Middle frontal gyrus (tissue), 1 donor: ENCODE results near the gene MYH10.

Experiments
- DNase-seq: peaks from one replicate; pipeline ENCODE4 v3.0.0-alpha.2; 2015; ENCODE audit warnings: low spot score; ENCODE audit errors: extremely low spot score

The MYH10 gene

DNA sequence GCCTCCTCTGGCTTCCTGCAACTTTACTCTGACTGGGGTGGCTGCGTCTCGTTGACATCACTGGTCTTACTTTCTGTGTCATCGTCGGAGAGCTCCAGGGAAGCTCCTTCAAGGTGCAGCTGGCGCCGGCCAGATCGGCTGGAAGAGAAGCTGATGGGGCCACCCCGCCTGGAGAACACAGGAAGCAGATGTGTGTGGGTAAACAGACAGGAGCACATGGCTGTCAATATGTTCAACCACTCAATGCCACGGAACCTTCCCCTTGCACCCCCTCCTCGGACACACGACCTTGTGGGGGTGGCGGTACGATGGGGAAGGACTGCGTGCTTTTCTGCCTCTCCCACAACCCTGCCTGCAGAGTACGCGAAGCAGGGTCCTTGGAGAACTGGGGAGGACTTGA lies 154.7 kb downstream of the MYH10 start:
- no peak for DNase-seq

GRCh38 chr17:8475227-8475626 lies 155.3 kb downstream of the MYH10 start:
- DNase-seq: no peak

DNA sequence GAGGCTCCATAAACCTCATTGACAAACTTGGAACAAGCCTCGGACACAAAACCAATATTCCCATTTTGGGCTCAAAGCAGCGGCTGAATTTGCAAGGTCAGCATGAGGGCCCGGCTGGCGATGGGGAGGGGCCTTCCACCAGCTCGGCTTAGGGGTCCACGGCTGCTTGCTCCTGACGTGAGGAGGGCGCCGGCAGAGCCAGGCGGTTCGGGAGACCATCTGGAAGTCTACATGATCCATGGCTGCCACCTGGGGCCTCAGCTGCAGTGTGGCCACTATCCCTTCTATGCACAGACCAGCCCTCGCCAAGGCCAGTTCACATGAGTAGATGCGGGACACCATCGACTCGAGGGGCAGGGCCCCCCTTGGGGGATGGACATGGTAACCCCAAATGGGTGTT lies 155.7 kb downstream of the MYH10 start:
- DNase-seq: no peak

GRCh38 chr17:8473451-8474192 lies 156.9 kb downstream of the MYH10 start:
- no peak for DNase-seq

- DNase-seq: no peak
Measured at GRCh38 chr17:8472663-8473062, 157.9 kb downstream of the MYH10 start.

GRCh38 chr17:8470447-8471047 lies 160.0 kb downstream of the MYH10 start:
- DNase-seq: no peak

GRCh38 chr17:8469964-8470363 lies 160.6 kb downstream of the MYH10 start:
- DNase-seq: no peak

DNA sequence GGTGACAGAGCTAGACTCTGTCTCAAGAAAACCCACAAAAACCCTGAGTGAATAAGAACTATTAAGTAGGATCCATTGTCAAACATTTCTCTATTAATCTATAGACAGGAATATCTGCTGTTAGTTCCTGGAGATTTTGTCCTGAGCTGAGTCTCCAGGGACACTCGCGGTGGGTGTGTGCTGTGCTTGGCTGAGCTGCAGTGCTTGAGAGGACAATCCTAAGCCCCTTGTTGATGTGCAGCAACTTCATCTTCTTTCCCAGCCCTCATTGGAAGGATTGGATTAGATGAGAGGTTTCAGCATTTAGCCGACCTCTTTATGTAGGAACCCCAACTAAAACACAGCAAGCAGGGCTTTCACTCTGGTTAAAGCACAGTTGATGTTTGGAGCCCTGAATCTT lies 161.5 kb downstream of the MYH10 start:
- DNase-seq: no peak

- no peak for DNase-seq
Measured at GRCh38 chr17:8468127-8468526, 162.4 kb downstream of the MYH10 start.

GRCh38 chr17:8467527-8467926 lies 163.0 kb downstream of the MYH10 start:
- no peak for DNase-seq

- DNase-seq: no peak
Measured at GRCh38 chr17:8466873-8467272, 163.7 kb downstream of the MYH10 start.

DNA sequence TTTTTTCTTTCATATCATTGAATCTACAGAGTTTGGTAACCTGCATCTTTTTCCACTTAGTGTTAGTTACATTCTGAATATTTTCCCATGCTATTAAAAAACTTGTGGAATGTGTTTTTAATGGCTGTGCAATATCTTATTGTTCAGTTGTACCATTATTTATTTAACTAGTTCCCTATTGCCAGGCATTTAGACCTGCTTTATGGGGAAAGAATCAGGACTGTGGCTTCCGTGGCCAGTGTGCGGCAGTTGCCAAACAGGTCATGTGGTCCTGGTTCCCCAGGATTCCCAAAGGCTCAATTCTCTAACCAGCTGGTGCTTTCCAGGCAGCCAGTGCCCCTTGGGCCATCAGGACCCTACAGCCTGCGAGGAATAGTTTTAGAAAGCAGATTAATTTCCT lies 164.1 kb downstream of the MYH10 start:
- no peak for DNase-seq

GRCh38 chr17:8465759-8466158 lies 164.8 kb downstream of the MYH10 start:
- DNase-seq: no peak

DNA sequence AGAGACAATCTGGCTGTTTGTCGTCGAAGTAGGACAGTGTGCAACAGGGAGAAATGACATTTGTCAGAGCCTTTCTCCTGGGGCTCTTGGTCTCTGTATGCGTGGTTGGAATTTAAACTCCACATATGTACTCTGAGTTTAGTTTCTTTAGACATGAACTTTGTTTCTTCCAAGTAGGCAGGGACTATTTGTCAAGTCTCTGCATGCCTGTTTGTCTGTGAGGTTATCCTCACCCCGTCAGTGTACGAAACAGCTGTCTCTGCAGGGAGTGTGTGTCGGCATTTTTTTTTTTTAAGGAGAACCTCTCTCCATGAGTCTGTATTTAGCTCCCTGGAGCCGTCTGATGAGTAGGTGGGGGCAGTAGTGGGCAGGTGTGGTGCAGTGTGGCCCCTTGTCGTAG lies 165.2 kb downstream of the MYH10 start:
- no peak for DNase-seq

- no peak for DNase-seq
Measured at GRCh38 chr17:8464941-8465340, 165.6 kb downstream of the MYH10 start.

- DNase-seq: no peak
Measured at GRCh38 chr17:8463099-8463498, 167.4 kb downstream of the MYH10 start.

DNA sequence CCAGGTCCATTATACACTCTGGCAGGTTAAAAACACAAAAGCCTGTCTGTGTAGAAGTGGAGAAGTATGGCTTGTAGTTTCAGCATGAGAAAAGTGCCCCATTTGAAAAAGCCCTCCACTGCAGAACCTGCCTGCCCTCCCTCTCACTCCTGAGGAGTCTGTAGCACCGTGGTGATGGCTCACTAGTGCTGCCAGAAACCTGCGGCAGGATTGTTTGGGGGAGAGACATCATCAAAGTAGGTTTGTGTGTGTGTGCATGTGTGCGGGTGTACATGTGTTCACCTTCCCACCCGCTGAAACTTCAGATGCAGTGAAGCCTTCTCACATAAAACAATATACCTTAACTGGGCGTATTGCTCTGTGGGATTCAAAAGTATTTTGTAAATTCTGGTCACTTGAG lies 168.0 kb downstream of the MYH10 start:
- DNase-seq: no peak

DNA sequence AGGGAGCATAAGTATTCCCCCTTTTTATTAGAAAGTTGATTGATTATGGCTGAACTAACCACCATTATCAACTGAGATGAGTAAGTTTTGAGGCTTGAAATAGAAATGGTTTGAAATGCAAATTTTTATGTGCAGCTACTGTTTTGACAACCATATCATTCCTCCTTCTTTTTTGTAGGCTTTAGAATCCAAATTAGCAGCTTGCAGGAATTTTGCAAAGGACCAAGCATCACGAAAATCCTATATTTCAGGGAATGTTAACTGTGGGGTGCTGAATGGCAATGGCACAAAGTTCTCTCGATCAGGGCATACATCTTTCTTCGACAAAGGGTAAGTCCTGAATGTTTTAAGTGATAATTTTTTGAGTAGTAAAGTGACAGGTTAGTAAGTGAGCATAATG lies 170.7 kb downstream of the MYH10 start:
- DNase-seq: no peak

- no peak for DNase-seq
Measured at GRCh38 chr17:8459107-8459506, 171.4 kb downstream of the MYH10 start.

GRCh38 chr17:8458128-8458527 lies 172.4 kb downstream of the MYH10 start:
- DNase-seq: no peak

DNA sequence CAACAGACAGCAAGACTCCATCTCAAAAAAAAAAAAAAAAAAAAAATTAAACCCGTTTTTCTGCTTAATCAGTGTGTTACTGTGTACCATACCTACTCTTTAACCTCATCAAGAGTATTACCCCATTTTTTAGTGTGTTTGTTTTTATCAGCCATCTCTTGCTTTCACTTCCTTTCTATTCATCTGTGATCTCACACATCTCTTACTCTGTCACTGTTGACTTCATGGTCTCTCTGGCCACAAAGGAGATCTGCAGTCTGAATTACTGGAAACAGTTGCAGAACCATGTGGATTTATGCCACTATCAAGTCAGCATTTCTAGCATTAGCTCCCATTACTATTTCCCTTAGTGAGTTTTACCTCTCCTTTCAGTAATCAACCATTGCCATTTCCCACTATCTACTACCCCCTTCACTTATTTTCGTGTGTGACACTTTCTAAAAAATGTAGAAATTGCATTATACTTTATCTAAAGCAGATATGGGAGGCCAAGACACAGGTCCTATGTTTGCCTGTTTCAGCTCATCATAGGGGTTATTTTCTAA lies 174.8 kb downstream of the MYH10 start:
- no peak for DNase-seq

GRCh38 chr17:8453326-8453725 lies 177.2 kb downstream of the MYH10 start:
- DNase-seq: no peak
